VCaP (cell line): ENCODE measurements around the gene IL21R.
"Not testable (repeated sequence)": the region's sequence is repeated elsewhere in the genome, so short reads cannot be mapped to it uniquely, and the experiment has no call there.

ENCODE experiments used
- H3K27ac ChIP-seq: fragments of 450-650 bp; 2 replicates; pipeline ENCODE4 v1.5.1; 2017
- TF ChIP-seq, protein P1 (sequence below): fragments of 450-650 bp; conservative IDR thresholded peaks from 2 replicates; pipeline ENCODE4 v1.5.1; 2017; ENCODE audit warnings: mild to moderate bottlenecking, moderate library complexity

The IL21R gene

DNA sequence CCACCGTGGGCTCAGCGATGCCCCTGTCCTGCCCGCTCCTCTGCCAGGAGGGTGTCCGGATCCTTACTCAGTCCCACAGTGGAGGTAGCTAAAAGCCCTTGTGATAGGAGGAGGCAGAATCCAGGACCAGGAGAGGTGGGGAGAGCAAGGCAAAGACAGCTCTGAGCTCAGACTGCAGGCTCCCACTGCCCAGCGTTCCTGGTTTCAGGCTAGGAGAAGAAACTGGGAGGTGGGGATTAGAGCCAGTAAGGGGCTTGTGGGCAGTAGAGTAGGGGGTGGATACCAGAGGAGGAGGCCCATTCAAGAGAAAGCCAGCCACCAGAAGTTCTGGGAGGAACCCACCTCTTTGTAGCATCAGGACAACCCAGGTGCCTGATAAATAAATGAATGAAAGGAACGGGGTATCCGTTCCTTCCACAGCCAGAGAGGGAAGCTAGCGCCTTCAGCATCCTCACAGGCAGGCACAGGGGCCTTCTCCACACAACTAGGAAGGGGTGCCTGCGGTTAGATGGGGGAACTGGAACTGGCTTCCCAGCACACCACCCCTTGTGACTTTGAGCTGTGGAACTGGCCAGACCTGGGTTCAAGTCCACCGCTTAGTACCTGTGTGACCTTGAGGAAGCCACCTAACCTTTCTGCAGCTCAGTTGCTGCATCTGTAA, 2.3 kb downstream of the IL21R start:
- H3K27ac ChIP-seq, result no peak overlapping the region
- TF ChIP-seq, protein P1, sequence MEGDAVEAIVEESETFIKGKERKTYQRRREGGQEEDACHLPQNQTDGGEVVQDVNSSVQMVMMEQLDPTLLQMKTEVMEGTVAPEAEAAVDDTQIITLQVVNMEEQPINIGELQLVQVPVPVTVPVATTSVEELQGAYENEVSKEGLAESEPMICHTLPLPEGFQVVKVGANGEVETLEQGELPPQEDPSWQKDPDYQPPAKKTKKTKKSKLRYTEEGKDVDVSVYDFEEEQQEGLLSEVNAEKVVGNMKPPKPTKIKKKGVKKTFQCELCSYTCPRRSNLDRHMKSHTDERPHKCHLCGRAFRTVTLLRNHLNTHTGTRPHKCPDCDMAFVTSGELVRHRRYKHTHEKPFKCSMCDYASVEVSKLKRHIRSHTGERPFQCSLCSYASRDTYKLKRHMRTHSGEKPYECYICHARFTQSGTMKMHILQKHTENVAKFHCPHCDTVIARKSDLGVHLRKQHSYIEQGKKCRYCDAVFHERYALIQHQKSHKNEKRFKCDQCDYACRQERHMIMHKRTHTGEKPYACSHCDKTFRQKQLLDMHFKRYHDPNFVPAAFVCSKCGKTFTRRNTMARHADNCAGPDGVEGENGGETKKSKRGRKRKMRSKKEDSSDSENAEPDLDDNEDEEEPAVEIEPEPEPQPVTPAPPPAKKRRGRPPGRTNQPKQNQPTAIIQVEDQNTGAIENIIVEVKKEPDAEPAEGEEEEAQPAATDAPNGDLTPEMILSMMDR, result no peak

GRCh38 chr16:27405546-27406451, 3.8 kb downstream of the IL21R start:
- H3K27ac ChIP-seq, result no peak overlapping the region
- TF ChIP-seq, protein P1, result no peak

- TF ChIP-seq, protein P1, result no peak
- no peak overlapping the region for H3K27ac ChIP-seq
Observed at GRCh38 chr16:27406511-27407128, 4.6 kb downstream of the IL21R start.

GRCh38 chr16:27407133-27407532, 5.2 kb downstream of the IL21R start:
- TF ChIP-seq, protein P1, result no peak
- H3K27ac ChIP-seq, result no peak overlapping the region

DNA sequence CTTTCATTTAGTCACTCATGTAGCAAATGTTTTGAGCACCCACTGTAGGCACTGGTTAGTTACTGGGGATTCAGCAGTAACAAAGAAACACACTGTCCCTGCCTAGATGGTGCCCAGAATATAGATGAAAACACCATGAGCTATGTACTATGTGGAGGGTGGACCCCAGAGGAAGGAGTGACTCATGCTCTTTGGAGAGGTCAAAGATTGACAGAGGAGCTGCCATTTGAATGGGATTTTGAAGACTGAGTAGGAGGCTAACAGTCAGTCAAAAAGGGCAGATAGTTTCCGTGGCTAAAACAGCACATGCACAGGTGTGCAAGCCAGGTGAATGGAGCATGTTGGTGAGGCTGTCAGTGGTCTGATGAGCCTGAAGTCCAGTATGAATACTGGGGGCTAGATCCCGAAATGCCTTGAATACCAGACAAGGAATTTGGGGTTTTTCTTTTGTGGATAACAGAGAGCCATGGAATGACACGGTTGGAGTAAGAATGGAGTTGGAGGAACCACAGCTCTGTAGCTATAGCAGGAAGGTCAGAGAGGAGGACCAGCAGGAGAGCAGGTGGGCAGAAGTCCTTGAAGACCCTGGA, 6.1 kb downstream of the IL21R start:
- no peak overlapping the region for H3K27ac ChIP-seq

GRCh38 chr16:27408602-27409031, 6.6 kb downstream of the IL21R start:
- TF ChIP-seq, protein P1, result no peak
- no peak overlapping the region for H3K27ac ChIP-seq

More for the DNA sequence above, 6.1 kb downstream of the IL21R start:
- TF ChIP-seq, protein P1, result no peak

DNA sequence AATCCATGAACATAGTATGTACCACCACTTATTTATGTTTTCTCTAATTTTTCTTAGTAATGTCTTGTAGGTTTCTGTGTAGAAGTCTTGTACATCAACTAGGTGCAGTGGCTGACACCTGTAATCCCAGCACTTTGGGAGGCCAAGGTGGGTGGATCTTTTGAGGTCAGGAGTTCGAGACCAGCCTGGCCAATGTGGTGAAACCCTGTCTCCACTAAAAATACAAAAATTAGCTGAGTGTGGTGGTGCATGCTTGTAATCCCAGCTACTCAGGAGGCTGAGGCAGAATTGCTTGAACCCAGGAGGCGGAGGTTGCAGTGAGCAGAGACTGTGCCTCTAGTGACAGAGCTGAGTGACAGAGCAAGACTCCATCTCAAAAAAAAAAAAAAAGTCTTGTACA, 8.0 kb downstream of the IL21R start:
- H3K27ac ChIP-seq, result not testable (repeated sequence)
